HG02885 (cell line): ENCODE data around the gene CDH13.

Experiments
- ATAC-seq: cut with Tn5 transposase; IDR thresholded peaks from one replicate; pipeline ENCODE4 v1.9.1; 2021; ENCODE audit warnings: mild to moderate bottlenecking; ENCODE audit not compliant: unreplicated experiment, poor library complexity

CDH13 gene

GRCh38 chr16:83070416-83071209 lies 443.8 kb downstream of the CDH13 start:
- no peak for ATAC-seq

- no peak for ATAC-seq
Measured at GRCh38 chr16:83075956-83076355, 449.2 kb downstream of the CDH13 start.

GRCh38 chr16:83083361-83083760 lies 456.6 kb downstream of the CDH13 start:
- ATAC-seq, result no peak

- ATAC-seq, result no peak
Measured at GRCh38 chr16:83085660-83086059, 458.9 kb downstream of the CDH13 start.

- no peak for ATAC-seq
Measured at GRCh38 chr16:83095941-83096692, 469.3 kb downstream of the CDH13 start.

GRCh38 chr16:83098536-83098935 lies 471.8 kb downstream of the CDH13 start:
- ATAC-seq, result no peak

GRCh38 chr16:83100679-83101078 lies 473.9 kb downstream of the CDH13 start:
- ATAC-seq, result no peak

GRCh38 chr16:83102336-83102735 lies 475.6 kb downstream of the CDH13 start:
- ATAC-seq, result no peak

- no peak for ATAC-seq
Measured at GRCh38 chr16:83105279-83106077, 478.7 kb downstream of the CDH13 start.

GRCh38 chr16:83109490-83110125 lies 482.8 kb downstream of the CDH13 start:
- no peak for ATAC-seq

- ATAC-seq, result no peak
Measured at GRCh38 chr16:83110269-83110668, 483.5 kb downstream of the CDH13 start.

- no peak for ATAC-seq
Measured at GRCh38 chr16:83113317-83113716, 486.5 kb downstream of the CDH13 start.

- ATAC-seq, result no peak
Measured at GRCh38 chr16:83113811-83114210, 487.0 kb downstream of the CDH13 start.

- no peak for ATAC-seq
Measured at GRCh38 chr16:83115491-83116232, 488.9 kb downstream of the CDH13 start.

GRCh38 chr16:83116274-83116892 lies 489.6 kb downstream of the CDH13 start:
- ATAC-seq, result no peak

- no peak for ATAC-seq
Measured at GRCh38 chr16:83117810-83118209, 491.0 kb downstream of the CDH13 start.

GRCh38 chr16:83118365-83118764 lies 491.6 kb downstream of the CDH13 start:
- no peak for ATAC-seq

- no peak for ATAC-seq
Measured at GRCh38 chr16:83125999-83126568, 499.3 kb downstream of the CDH13 start.

- no peak for ATAC-seq
Measured at GRCh38 chr16:83128041-83128440, 501.3 kb downstream of the CDH13 start.
